ENCODE data around the gene VIPR2.

The VIPR2 gene

DNA sequence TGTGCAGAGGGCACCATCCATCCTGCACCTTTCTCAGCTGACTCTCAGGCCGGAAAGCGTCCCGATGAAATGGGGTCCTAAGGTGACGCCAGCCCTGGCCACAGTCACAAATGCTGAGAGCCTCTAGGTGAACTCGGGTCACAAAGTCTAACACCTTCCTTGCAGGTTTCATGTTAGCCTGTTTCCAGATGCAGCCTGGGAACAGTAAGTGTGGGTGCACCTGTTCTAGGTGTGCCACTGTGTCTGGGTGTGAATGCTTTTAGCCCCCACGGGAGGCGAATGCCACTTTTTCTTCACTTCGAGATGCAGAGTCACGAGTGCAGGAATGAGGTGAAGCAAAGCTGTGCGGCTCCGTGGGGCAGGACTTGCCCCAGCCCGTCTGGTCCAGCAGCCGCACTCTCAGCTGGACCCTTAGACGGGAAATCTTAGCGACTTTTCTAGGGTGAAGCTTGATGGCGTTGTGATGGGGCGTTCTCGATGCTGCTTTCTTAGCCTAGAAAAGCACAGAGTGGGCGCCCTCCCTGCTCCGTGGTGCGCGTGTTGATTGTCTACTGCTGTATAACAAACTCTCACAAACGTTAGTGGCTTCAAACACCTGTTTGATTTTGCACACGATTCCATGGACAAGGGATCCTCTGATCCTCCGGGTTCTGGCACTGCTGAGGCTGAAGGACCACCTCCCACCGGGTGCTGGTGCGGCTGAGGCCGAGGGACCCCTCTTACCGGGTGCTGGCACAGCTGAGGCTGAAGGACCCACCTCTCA lies 13.6 kb upstream of the VIPR2 start:
- in situ Hi-C loops (cut with HindIII; ENCODE audit: low sequenced_read_pairs) = no loop called here

DNA sequence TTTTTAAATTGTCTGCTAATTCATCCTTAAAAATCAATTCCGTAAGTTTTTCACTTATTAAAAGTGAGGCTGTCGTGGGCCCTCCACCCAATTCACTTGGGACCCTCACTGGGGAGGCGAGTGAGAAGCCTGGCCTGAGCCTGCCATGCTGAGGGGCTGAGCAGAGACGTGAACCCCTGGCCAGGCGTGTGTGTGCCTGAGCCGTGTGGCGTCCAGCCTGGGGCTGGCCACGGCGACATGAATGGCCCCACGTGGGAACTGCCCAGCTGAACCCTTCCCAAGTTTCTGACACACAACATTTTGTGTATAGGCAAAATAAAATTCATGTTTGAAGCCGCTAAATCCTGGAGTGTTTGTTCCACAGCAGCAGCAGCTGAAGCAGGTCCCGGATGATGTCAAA lies 13.0 kb upstream of the VIPR2 start:
- in situ Hi-C loops (cut with HindIII; ENCODE audit: low sequenced_read_pairs) = no loop called here

DNA sequence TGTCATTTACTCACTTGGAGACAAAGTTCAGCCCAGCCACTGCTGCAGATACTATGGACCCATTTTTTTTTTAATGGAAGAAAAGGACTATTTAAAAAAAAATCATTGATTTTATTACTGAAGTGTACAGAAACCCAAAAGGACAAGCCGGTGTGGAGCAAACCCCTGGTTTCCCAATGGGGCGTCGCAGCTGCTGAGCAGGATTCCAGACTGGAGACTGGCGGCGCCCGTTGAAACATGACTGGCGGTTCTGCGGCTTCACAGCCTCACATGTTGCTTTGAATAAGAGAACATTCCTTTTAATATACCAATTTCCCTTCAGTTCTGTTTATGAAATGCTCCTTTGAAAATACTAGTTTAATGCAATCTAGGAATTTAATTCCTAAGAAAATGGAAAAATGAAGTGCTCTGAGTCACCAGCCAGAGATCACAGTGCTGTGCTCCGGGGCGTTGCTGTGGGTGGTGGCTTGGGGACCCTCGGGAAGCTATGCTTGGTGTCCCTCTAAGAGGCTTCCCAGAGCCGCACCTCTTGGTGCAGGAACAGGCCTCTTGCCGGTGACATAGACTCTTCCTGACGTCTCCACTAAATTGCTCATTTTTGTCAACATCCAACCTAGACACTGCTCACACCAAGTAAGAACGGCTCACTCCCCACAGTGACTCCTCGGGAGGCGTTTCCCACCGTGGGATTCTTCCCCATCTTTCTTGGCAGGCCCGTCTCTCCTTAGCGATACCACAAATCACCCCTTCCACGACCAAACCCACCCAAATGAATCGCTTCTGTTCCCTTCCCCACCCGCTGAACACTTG lies 12.0 kb upstream of the VIPR2 start:
- in situ Hi-C loops (cut with HindIII; ENCODE audit: low sequenced_read_pairs) = no loop called here

DNA sequence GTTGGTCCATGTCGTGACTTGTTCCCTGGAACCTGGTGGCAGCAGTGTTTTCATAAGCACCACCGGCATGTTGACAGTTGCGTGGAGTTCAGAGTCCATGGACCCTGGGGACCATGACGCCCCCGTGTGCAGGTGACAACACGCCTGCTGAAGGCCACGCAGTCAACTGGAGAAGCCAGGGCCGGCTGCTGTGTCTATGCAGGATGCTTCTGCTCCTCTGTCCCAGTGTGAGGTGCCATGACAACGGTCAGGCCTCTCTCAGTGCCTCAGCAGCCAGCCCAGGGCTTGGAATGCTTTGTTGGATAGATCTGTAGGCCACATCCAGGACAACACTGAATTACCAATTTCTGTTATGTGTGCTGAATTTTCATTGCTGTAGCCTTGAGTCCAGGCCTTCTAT lies 10.7 kb upstream of the VIPR2 start:
- in situ Hi-C loops (cut with HindIII; ENCODE audit: low sequenced_read_pairs) = no loop called here

DNA sequence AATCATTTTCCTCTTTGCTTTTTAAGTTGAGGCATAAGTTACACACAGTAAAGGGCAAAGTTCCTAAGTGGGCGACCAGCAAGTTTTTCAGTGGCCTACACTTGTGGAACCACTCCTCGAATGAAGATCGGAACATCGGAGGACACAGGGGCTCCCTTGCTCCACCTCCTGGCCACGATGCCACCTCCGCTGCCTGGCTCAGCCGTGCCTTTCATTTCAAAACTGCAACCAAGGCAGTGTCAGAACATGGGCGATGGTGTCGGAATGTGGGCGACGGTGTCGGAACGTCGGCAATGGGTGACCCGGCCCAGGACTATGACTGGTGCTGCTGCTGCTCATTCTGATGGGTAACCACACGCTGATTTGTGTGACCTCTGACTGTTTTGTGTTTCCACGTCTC lies 9.6 kb upstream of the VIPR2 start:
- in situ Hi-C loops (cut with HindIII; ENCODE audit: low sequenced_read_pairs) = no loop called here

DNA sequence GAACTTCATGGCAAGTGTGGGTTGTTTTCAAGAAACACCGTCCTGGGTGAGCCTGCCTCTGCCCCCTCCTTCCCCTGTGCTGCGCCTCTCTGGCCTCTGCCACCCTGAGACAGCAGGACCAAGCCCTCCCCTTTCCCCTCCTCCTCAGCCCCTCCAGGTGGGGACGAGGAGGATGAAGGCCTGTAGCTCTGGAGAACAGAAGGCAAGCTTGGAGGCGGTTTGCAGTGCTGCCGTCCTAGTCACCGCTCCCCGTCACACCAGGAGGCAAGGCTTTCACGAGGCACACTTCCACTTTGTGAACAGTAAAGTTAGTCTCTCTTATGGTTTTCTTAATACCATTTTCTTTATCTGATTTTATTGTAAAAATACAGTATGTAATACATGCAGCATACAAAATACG lies 8.8 kb upstream of the VIPR2 start:
- in situ Hi-C loops (cut with HindIII; ENCODE audit: low sequenced_read_pairs) = no loop called here

DNA sequence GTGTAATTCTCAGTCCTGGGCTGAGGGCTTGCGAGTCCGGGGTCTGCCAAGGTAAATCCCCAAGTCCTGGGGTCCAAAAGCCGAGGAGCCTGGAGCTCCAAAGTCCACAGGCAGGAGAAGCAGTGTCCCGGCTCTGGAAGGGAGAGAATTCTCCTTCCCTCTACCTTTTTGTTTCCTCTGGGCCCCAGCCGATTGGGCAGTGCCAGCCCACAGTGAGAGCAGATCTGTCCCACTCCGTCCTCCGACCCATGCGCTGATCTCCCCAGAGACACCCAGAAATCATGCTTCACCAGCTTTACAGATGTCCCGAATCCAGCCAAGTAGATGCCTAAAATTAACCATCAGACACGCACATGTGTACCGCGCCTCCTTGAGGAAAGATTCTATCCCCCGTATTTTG lies 8.1 kb upstream of the VIPR2 start:
- in situ Hi-C loops (cut with HindIII; ENCODE audit: low sequenced_read_pairs) = no loop called here

GRCh38 chr7:159151231-159151630 lies 6.6 kb upstream of the VIPR2 start:
- in situ Hi-C loops (cut with HindIII; ENCODE audit: low sequenced_read_pairs) = no loop called here

GRCh38 chr7:159149488-159149887 lies 4.8 kb upstream of the VIPR2 start:
- in situ Hi-C loops (cut with HindIII; ENCODE audit: low sequenced_read_pairs) = no loop called here

DNA sequence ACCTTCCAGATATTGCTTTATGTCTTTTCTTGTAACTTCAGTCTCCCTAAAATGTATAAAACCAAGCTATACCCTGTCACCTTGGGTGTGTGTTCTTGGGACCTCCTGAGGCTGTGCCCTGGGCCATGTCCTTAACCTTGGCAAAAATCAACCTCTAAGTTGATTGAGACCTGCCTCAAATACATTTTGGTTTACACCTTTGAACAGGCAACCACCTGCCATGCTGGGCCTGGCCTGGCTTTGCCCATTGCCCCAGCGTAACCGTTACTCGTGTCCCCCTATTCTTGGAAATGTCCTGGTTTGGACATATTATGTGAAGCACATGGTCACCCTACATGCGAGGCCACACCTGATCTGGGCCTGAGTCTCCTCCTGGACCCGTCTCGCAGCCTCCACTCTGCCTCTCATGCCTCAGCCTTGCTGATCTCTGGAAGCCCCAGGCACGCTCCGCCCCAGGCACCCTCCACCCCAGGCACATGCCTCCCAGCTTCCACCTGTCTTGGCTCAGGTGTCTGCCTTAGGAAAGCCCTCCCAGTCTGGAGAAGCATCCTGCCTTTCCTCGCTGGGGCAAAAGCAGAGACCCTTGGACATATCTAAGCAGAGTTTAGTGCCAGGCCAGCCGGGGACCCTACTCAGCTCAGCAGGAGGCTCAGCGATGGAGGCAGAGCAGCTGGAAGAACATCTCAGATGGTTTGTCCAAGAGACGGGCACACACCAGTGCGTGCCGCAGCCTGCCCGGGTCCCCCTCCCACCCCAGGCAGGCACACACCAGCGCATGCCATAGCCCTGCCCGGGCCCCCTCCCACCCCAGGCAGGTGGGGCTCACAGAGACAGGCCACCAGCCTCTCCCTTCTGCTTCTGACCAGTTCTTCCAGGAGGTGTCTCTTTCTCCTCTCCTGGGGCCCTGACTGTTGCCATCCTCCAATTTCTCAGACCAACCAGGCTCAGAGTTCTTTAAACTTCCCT lies 4.0 kb upstream of the VIPR2 start:
- in situ Hi-C loops (cut with HindIII; ENCODE audit: low sequenced_read_pairs) = no loop called here

DNA sequence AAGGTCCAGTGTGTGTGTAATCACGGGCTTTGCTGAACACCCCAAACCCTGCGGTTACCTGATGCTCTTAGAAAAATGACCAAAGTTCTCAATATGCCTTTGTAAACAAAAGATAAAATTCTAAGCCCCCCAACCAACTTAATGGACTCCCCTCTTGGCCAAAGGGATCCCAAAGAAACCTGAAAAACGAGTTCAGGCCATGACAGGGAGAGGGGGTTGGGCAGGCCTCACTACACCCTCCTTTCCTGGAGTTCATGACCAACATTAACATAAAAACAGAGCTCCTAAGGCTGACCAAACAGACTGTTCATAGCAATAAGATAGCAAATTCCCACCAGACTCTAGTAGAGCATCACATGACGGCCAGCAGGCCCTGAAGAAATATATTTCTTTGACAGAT lies 3.0 kb upstream of the VIPR2 start:
- in situ Hi-C loops (cut with HindIII; ENCODE audit: low sequenced_read_pairs) = no loop called here

- in situ Hi-C loops (cut with HindIII; ENCODE audit: low sequenced_read_pairs) = no loop called here
Measured at GRCh38 chr7:159147246-159147645, 2.6 kb upstream of the VIPR2 start.

GRCh38 chr7:159146084-159146858 lies 1.6 kb upstream of the VIPR2 start:
- in situ Hi-C loops (cut with HindIII; ENCODE audit: low sequenced_read_pairs) = no loop called here

GRCh38 chr7:159145490-159145855 lies 806 bp upstream of the VIPR2 start:
- in situ Hi-C loops (cut with HindIII; ENCODE audit: low sequenced_read_pairs) = no loop called here

DNA sequence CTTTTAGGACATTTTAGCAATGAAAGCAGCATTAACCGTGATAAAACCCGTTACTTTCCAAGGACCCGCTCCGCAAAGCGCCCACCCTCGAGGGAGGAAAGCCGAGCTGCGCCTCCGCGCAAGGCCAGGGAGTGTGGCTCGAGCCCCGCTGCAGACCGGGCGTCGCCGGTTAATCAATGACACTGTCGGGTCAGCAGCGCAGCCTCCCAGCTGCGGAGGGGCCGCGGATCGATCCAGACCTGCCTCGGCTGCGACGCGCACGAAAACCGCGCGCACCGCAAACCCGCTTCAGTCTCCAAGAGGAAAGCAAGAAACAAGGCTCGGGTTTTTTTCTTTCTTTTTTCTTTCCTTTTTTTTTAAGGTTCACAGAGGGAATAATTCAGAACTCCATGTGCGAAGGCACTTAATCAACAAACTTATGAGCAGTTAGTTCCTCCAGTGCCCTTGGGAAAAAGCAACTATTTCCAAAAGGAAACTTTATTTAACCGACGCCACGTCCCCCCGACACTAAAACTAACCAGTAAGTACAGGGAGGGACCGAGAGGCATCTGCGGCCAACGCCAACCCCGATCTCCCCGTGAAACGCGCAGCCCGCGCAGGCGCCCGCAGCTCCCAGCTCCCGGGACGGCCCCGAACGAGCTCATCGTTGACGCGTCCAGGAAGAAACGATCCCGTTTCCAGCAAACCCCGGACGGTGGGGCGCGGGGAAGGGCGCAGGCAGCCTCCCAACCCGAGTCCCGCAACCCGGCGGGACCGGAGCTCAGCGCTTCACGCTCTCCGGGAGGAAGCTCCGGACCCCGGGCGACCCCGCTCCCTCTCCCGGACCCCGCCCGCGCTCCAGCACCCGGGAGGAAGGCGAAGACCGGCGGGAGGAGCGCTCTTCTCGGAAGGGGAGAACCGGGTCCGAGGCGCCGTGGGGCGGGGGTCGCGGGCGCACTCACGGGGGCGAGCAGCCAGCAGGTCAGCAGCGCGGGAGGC lies 598 bp downstream of the VIPR2 start:
- in situ Hi-C loops (cut with HindIII; ENCODE audit: low sequenced_read_pairs) = no loop called here

DNA sequence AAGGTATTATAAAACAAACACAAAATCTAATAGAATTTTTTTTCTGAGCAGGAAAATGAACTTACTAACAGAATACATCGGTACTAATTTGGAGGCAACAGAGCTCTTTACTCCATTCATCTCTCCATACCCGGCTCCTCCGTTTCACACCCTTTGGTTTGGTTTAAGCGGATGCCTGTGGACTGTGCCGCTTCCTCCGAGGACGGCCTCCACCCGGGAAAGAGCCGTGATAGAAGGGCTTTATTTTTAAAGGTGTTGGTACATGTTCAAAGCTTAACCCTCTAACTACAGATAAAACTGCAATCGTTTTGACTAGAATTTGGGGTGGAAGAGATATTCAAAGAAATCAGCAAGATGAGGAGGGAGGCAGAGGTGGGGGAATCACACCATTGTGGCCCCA lies 1.9 kb downstream of the VIPR2 start:
- in situ Hi-C loops (cut with HindIII; ENCODE audit: low sequenced_read_pairs) = no loop called here

- in situ Hi-C loops (cut with HindIII; ENCODE audit: low sequenced_read_pairs) = no loop called here
Measured at GRCh38 chr7:159142199-159142598, 2.5 kb downstream of the VIPR2 start.

GRCh38 chr7:159141660-159142059 lies 3.0 kb downstream of the VIPR2 start:
- in situ Hi-C loops (cut with HindIII; ENCODE audit: low sequenced_read_pairs) = no loop called here

DNA sequence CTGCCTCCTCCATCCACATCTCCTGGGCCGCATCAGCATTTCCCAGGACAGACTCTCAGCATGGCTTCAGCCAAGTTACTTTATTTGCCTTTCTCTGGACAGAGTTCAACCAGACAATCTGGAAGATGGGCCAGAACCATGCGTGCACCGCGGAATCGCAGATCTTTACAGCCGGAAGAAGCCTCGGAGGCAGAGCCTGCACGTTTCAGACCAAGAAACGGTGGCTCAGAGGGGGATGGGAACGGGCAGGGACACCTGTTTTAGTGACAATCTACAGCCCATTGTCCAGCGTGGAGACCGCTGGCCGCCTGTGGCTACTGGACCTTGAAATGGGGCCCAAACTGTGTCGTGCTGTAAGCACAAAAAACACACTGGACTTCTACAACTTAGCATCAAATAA lies 3.5 kb downstream of the VIPR2 start:
- in situ Hi-C loops (cut with HindIII; ENCODE audit: low sequenced_read_pairs) = no loop called here

Measured in endothelial cell of hepatic sinusoid (primary cell).